GM06990 (cell line): ENCODE measurements around the gene OR10G2.
"Not testable (repeated sequence)": the region's sequence is repeated elsewhere in the genome, so short reads cannot be mapped to it uniquely, and the experiment has no call there.

Experiments used
- DNase-seq: peaks from one replicate; pipeline ENCODE4 v3.0.0-alpha.2; 2011; ENCODE audit not compliant: insufficient read length; ENCODE audit errors: extremely low read depth
- H3K27me3 ChIP-seq: replicated peaks from 2 replicates; pipeline ENCODE4 v1.6.0; 2011; ENCODE audit warnings: low read length; ENCODE audit not compliant: control insufficient read depth, insufficient read depth
- H3K36me3 ChIP-seq: 2 replicates; pipeline ENCODE4 v1.5.1; 2011; ENCODE audit warnings: low read length; ENCODE audit not compliant: control insufficient read depth, insufficient read depth
- H3K4me3 ChIP-seq: replicated peaks from 2 replicates; pipeline ENCODE4 v1.5.1; 2011; ENCODE audit warnings: low read depth, mild to moderate bottlenecking, control low read depth, low read length
- CTCF ChIP-seq: IDR thresholded peaks from 2 replicates; pipeline ENCODE4 v1.5.1; 2011; ENCODE audit warnings: low read length, control low read depth, mild to moderate bottlenecking, inconsistent platforms; ENCODE audit not compliant: insufficient read depth, poor library complexity, severe bottlenecking

Gene OR10G2

GRCh38 chr14:21626491-21627230, 8.1 kb downstream of the OR10G2 start:
- Histone ChIP-seq H3K4me3 (no peak overlapping the region), H3K27me3 (no peaks in the 10 kb centered on the region; the same call in 1 of the 2 replicates), H3K36me3 (no peaks in the 10 kb centered on the region)
- no peak for TF ChIP-seq CTCF
- no peak for DNase-seq

DNA sequence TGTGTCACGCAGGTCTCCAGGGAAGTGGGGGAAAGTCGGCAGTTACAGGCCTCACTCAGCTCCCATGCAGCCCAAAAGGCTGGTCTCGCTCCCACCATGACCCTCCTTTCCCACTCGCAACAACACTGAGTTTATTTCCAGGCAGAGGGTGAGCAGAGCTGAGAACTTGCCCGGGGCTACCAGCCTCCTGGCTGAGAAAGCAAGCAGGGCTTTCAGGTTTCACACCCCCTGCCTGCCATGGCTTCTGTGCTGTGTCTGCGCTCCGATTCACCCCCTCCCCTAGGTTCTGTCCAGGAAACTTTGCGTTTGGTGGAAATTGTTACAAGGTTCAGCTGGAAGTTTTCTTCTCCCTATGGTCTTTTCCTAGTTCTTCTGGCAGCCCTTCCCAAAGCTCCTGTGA, 17.1 kb downstream of the OR10G2 start:
- H3K27me3 ChIP-seq, result no peaks in the 10 kb centered on the region
- TF ChIP-seq CTCF, result no peak
- no peak overlapping the region for H3K4me3 ChIP-seq
- H3K36me3 ChIP-seq, result no peaks in the 10 kb centered on the region
- no peak for DNase-seq

- Histone ChIP-seq H3K4me3 (no peak overlapping the region), H3K36me3 (no peaks in the 10 kb centered on the region), H3K27me3 (no peaks in the 10 kb centered on the region; the same call in 1 of the 2 replicates)
- TF ChIP-seq CTCF, result no peak
- DNase-seq, result no peak
Observed at GRCh38 chr14:21614240-21614639, 20.5 kb downstream of the OR10G2 start.

DNA sequence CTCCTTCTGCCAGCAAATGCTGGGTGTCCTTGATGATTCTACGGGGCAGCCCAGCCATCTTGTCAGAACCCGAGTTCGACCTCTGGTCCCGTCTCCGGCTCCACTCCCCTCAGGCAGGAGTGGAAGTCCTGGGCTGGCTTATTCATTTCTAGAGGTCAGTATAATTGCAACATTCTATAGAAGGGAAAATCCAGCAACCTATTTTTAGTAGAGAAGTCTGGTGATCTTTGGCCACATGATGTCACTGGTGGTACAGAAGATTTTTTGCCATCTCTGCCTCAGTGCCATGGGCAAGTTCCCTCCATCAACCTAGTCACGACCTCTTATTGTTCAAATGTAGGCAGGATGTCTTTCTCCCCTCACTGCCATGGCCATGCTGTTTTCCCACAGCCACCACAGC, 22.4 kb downstream of the OR10G2 start:
- peak; percentile 20 for DNase-seq
- Histone ChIP-seq H3K36me3 (no peaks in the 10 kb centered on the region), H3K27me3 (no peaks in the 10 kb centered on the region; the same call in none of the 2 replicates), H3K4me3 (no peak overlapping the region)
- no peak for TF ChIP-seq CTCF

DNA sequence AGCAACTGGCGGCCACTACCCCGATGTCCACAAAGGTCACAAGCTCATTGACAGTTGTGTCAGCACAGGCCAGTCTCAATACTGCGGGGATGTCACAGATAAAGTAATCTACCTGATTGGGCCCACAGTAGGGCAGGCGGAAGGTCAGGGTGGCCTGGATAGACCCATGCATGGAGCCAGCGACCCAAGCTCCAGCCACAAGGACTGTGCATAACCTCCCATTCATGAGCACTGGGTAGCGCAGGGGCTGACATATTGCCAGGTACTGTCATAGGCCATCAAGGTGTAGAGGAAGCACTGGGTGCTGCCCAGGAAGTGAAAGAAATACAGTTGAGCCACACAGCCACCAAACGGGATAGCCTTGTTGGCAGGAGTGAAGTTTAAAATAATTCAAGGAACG, 32.6 kb downstream of the OR10G2 start:
- not testable (repeated sequence) for DNase-seq, H3K27me3 ChIP-seq, H3K4me3 ChIP-seq, H3K36me3 ChIP-seq

GRCh38 chr14:21589317-21589716, 45.4 kb downstream of the OR10G2 start:
- no peak for TF ChIP-seq CTCF

More at GRCh38 chr14:21589317-21589716, 45.4 kb downstream of the OR10G2 start:
- no peak for DNase-seq
- H3K27me3 ChIP-seq, result no peaks in the 10 kb centered on the region
- no peak overlapping the region for H3K4me3 ChIP-seq
- no peaks in the 10 kb centered on the region for H3K36me3 ChIP-seq
